Neural progenitor cell (in vitro differentiated cells): ENCODE results near the gene FBLN2. TPM values are rescaled to one million over a fixed set of nuclear protein-coding genes. Genes with fewer than 3 reads are reported as not detected.

Source experiments
- DNase-seq: peaks from one replicate; pipeline ENCODE4 v3.0.0-alpha.2; 2016; ENCODE audit warnings: low spot score
- H2AFZ ChIP-seq: fragments of 200-600 bp; sonication (generic); replicated peaks from 2 replicates; pipeline ENCODE4 v1.6.1; 2016; ENCODE audit warnings: antibody characterized with exemption
- H3F3A ChIP-seq: fragments of 200-600 bp; sonication (generic); 2 replicates; pipeline ENCODE4 v1.6.1; 2016; ENCODE audit warnings: antibody characterized with exemption, low read depth
- H3K27ac ChIP-seq: fragments of 200-600 bp; sonication (generic); 2 replicates; pipeline ENCODE4 v1.5.1; 2016; ENCODE audit warnings: mild to moderate bottlenecking
- H3K27me3 ChIP-seq: fragments of 200-600 bp; sonication (generic); 2 replicates; pipeline ENCODE4 v1.6.1; 2016; ENCODE audit warnings: mild to moderate bottlenecking, moderate library complexity
- H3K36me3 ChIP-seq: fragments of 200-600 bp; sonication (generic); 2 replicates; pipeline ENCODE4 v1.5.1; 2016
- H3K4me1 ChIP-seq: fragments of 200-600 bp; sonication (generic); 2 replicates; pipeline ENCODE4 v1.6.1; 2016; ENCODE audit warnings: mixed run types
- H3K4me2 ChIP-seq: fragments of 200-600 bp; sonication (generic); 2 replicates; pipeline ENCODE4 v1.6.1; 2016
- H3K4me3 ChIP-seq: fragments of 200-600 bp; sonication (generic); 2 replicates; pipeline ENCODE4 v1.5.1; 2016
- H3K79me2 ChIP-seq: fragments of 200-600 bp; sonication (generic); 2 replicates; pipeline ENCODE4 v1.6.1; 2016; ENCODE audit warnings: low read depth
- H3K9ac ChIP-seq: fragments of 200-600 bp; sonication (generic); 2 replicates; pipeline ENCODE4 v1.6.1; 2016
- H3K9me3 ChIP-seq: fragments of 200-600 bp; sonication (generic); 2 replicates; pipeline ENCODE4 v1.5.1; 2016; ENCODE audit warnings: low read depth
- H4K20me1 ChIP-seq: fragments of 200-600 bp; sonication (generic); 2 replicates; pipeline ENCODE4 v1.6.1; 2016; ENCODE audit warnings: low read depth
- H3K27ac Mint-ChIP-seq: 3 replicates; pipeline ENCODE4 v1.8.0; 2021; ENCODE audit warnings: mixed read lengths
- H3K27me3 Mint-ChIP-seq: 2 replicates; pipeline ENCODE4 v1.8.0; 2022; ENCODE audit warnings: low read depth, mild to moderate bottlenecking, inconsistent platforms, moderate library complexity, mixed read lengths; ENCODE audit not compliant: insufficient read depth
- H3K36me3 Mint-ChIP-seq: 3 replicates; pipeline ENCODE4 v1.8.0; 2021; ENCODE audit warnings: mixed read lengths
- H3K4me1 Mint-ChIP-seq: 3 replicates; pipeline ENCODE4 v1.8.0; 2021; ENCODE audit warnings: mixed read lengths
- H3K4me3 Mint-ChIP-seq: 3 replicates; pipeline ENCODE4 v1.8.0; 2021; ENCODE audit warnings: mild to moderate bottlenecking, moderate library complexity, mixed read lengths
- H3K9me3 Mint-ChIP-seq: 3 replicates; pipeline ENCODE4 v1.8.0; 2020; ENCODE audit warnings: mixed read lengths
- CTCF ChIP-seq: fragments of 200-600 bp; sonication (generic); IDR thresholded peaks from 2 replicates; pipeline ENCODE4 v1.5.1; 2017; ENCODE audit warnings: antibody characterized with exemption, mild to moderate bottlenecking
- EZH2 ChIP-seq: fragments of 200-600 bp; sonication (generic); IDR thresholded peaks from 2 replicates; pipeline ENCODE4 v1.6.1; 2017; ENCODE audit warnings: antibody characterized with exemption, mild to moderate bottlenecking, moderate library complexity
- EZH2phosphoT487 ChIP-seq: fragments of 200-600 bp; sonication (generic); IDR thresholded peaks from 2 replicates; pipeline ENCODE4 v1.6.1; 2017; ENCODE audit warnings: antibody characterized with exemption
- total RNA-seq: library from RNA; depleted of rRNA; stranded (reverse); fragments of >200 nt; gene quantifications from 2 replicates; pipeline ENCODE4 v1.2.3, GENCODE V29; 2015; ENCODE audit warnings: low replicate concordance

FBLN2 gene
- total RNA-seq, 1 donor from 2014 or later = 15.9 TPM

GRCh38 chr3:13580256-13581023 lies 31.5 kb downstream of the FBLN2 start:
- TF ChIP-seq EZH2 = no peak
- Histone ChIP-seq H3F3A (no peaks in the 10 kb centered on the region), H4K20me1 (no peaks in the 10 kb centered on the region), H3K27ac (no peak overlapping the region), H3K9ac (no peak overlapping the region), H3K4me1 (no peaks in the 10 kb centered on the region), H3K9me3 (no peaks in the 10 kb centered on the region), H3K36me3 (no peaks in the 10 kb centered on the region), H2AFZ (no peak overlapping the region), H3K27me3 (no peaks in the 10 kb centered on the region), H3K79me2 (no peaks in the 10 kb centered on the region), H3K4me3 (no peak overlapping the region), H3K4me2 (no peak overlapping the region)
- H3K9me3 Mint-ChIP-seq = no peaks in the 10 kb centered on the region
- peak overlapping the region; percentile 62 for H3K27ac Mint-ChIP-seq
- no peaks in the 10 kb centered on the region for H3K27me3 Mint-ChIP-seq
- H3K36me3 Mint-ChIP-seq = no peaks in the 10 kb centered on the region
- peaks cover 25% of the 10 kb centered on the region for H3K4me1 Mint-ChIP-seq
- no peak for DNase-seq
- H3K4me3 Mint-ChIP-seq = no peak overlapping the region

DNA sequence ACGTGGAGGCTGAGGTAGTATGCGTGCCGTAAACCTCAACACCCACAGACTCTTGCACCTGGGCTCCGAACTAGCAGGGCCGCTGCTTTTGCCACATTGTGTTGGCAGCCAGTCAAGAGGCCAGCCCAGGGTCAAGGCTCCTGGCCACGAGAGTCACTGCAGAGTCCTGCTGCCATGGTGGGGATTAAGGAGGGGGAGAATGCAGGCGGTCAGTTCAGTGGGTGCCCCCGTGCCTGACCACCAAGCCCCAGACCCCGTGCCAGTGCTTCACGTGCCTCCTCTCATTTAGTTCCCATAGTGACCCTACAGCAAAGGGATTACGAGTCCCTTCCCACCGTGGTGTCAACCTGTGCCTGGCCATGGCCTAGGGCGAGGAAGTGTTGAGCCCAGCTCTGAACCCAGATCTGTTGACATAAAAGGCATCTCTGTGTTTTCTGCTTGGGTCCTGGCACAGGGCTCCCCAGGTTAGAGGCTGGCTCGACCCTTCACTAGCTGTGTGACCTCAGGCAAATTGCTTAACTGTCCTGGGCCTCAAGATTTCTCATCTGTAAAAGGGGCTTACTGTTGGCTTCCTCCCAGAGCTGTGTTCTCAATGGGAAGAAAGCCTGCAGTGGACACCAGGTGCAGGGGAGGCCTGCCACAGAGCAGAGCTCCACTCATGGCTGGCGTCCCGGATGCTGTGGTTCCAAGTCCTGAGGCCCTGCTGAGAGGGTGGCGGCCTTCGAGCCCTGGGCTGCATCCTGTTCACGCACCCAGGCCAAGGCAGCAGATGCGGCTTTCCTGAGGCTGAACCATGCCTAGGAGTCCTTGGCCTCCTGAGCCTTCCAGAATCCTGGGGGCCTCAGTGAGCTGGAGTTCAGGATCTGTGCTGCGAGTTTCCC lies 32.8 kb downstream of the FBLN2 start:
- Mint-ChIP-seq H3K36me3 (no peaks in the 10 kb centered on the region), H3K9me3 (no peaks in the 10 kb centered on the region), H3K27ac (no peak overlapping the region), H3K4me3 (no peak overlapping the region), H3K4me1 (peaks cover 18% of the 10 kb centered on the region), H3K27me3 (no peaks in the 10 kb centered on the region)
- H3K4me2 ChIP-seq = no peak overlapping the region
- no peak for TF ChIP-seq EZH2phosphoT487
- no peak for TF ChIP-seq EZH2
- no peak for TF ChIP-seq CTCF
- no peak overlapping the region for H2AFZ ChIP-seq
- no peaks in the 10 kb centered on the region for H3K4me1 ChIP-seq
- no peak overlapping the region for H3K27ac ChIP-seq
- H3K9ac ChIP-seq = no peak overlapping the region
- H4K20me1 ChIP-seq = no peaks in the 10 kb centered on the region
- no peaks in the 10 kb centered on the region for H3K9me3 ChIP-seq
- no peaks in the 10 kb centered on the region for H3F3A ChIP-seq
- H3K27me3 ChIP-seq = no peaks in the 10 kb centered on the region
- no peak overlapping the region for H3K4me3 ChIP-seq
- H3K36me3 ChIP-seq = no peaks in the 10 kb centered on the region
- DNase-seq = no peak
- no peaks in the 10 kb centered on the region for H3K79me2 ChIP-seq

- H3K27ac ChIP-seq = no peak overlapping the region
- H3K27me3 ChIP-seq = no peaks in the 10 kb centered on the region
- no peak for DNase-seq
- H3K36me3 ChIP-seq = no peaks in the 10 kb centered on the region
- no peaks in the 10 kb centered on the region for H4K20me1 ChIP-seq
- Mint-ChIP-seq H3K4me1 (peaks cover 22% of the 10 kb centered on the region), H3K27me3 (no peaks in the 10 kb centered on the region), H3K4me3 (no peak overlapping the region), H3K9me3 (no peaks in the 10 kb centered on the region), H3K36me3 (no peaks in the 10 kb centered on the region), H3K27ac (peak overlapping the region; percentile 78)
- H3K79me2 ChIP-seq = no peaks in the 10 kb centered on the region
- H3F3A ChIP-seq = no peaks in the 10 kb centered on the region
- H3K4me2 ChIP-seq = no peak overlapping the region
- no peaks in the 10 kb centered on the region for H3K4me1 ChIP-seq
- no peak overlapping the region for H3K9ac ChIP-seq
- H2AFZ ChIP-seq = no peak overlapping the region
- TF ChIP-seq EZH2 (no peak), EZH2phosphoT487 (no peak), CTCF (no peak)
- no peak overlapping the region for H3K4me3 ChIP-seq
- H3K9me3 ChIP-seq = no peaks in the 10 kb centered on the region
Observed at GRCh38 chr3:13582366-13583250, 33.7 kb downstream of the FBLN2 start.
